T-helper 22 cell (primary cell): ENCODE data around the gene MDC1.
A peak's percentile ranks its signal among the peaks of the same experiment; 100 is the strongest.

Experiments used
- DNase-seq: peaks from one replicate; pipeline ENCODE4 v3.0.0-alpha.2; 2020; ENCODE audit warnings: low read depth

Gene MDC1

DNA sequence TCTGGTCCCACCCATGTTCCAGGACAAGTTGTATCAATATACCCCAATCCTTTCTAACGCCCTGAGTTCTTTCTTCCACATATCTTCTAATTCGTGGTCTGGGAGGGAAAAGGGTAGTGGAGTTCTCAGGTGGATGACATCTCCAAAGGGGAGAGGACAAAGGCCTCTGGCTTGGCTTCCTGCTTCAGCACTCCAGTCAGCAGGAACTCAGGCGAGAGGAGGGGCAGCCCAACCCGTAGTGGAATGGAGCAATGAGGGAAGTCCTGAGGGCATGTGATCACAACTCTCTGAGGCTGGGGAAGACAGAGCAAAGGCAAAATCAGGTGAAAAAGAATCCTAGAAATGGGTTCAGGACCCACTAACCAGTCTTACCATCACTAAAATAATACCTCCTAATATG, 16.7 kb downstream of the MDC1 start:
- DNase-seq, result no peak

DNA sequence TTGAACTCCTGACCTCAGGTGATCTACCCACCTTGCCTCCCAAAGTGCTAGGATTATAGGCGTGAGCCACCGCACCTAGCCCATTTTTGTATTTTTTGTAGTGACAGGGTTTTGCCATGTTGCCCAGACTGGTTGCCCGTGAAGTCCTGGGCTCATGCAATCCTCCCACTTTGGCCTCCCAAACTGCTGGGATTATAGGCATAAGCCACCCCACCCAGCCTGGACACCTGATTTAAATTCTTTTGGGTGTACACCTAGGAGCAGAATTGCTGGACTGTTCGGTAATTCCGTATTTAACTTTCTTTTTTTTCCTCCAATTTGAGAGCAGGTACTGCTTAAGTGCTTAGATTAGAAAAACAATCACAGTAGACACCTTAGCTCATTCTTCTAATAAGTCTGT, 20.6 kb downstream of the MDC1 start:
- DNase-seq, result no peak

DNA sequence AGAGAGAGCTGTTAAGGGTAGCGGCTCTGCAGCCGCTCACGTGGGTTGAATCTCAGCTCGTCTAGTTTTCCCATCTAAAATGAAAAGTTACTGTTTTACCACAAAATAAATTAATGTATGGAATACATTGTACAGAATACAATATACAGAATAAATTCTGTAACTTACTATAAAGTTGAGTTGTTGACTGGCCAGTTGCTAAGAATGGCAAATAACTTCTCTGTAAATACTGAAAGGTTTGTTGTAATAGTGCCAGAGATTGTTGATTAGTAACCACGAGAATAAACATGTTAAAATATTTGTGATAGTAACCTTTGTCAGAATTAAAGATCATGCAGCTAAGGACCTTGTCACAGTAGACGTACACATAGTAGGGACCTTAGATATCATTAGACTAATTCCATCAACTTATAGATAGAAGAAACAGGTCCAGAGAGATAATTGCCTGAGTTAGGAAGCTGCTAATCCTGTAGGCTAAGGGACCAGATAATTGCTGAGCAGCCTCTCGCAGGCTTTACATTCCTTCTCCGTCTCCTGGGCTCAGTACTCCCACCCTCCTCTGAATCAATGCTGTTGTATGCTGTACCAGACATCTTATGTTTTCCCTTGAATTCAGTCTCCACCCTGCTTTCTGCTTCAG, 25.8 kb downstream of the MDC1 start:
- DNase-seq, result no peak

DNA sequence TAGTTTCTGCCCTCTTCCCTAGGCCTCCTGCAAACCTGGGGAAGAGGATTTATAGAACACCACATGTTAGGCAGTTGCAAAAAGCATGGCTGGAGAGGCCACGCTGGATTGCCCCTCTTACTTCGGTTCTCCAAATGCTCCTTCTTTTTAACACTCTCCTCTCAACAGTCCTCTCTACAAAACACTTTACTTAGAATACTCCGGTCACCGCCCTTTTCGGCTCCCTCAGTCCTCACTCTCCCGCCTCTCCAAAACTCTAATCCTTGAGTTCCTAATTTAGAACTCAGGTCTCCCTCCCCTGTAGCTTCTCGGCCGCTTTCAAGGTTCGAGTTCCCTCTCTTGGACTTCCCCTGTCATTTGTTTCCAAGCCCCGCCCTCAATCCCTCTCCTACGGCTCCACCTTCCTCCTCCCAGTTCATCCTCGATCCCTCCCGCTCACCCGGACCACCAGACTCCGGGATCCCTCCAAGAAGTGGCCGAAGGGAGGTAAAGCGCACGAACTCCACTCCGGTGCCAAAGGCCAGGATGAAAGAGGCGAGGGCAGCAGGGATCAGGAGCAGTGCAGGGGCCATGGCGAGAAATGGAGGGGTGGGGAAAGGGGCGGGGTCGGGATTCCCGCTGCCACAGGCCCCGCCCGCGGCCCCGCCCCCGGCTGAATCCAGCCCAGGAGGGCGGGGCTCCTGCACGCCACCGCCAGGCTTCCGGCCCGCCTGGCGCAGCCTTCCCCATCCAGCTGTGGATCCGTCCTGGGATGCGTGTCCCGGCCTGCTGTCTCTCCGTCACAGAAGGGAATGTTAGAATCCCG, 26.5 kb downstream of the MDC1 start, which contains the start of gene NRM:
NRM (minus strand) TSS at position 582 of the 805 bp plus-strand sequence; CDS start at position 572, 10 bp downstream.
- DNase-seq, result peak; percentile 61

DNA sequence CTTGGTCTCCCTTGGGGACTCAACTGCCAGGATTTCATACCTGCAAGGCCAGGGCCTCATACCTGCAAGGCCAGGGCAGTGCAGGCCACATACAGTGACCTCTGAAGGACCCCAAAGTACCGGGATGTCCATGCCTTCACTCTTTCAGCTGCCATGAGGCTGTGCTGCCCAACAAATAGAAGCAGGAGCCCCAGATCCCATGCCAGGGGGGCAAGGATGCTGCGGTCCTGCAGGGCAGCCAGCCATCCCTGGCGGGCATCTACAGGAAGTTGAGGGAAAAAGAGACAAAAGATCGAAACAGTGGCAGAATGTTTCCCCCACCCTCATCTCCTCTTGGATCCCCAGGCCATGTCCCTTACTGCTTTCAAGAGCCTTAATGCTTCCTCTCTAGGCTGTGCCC, 27.1 kb downstream of the MDC1 start:
- DNase-seq, result no peak

DNA sequence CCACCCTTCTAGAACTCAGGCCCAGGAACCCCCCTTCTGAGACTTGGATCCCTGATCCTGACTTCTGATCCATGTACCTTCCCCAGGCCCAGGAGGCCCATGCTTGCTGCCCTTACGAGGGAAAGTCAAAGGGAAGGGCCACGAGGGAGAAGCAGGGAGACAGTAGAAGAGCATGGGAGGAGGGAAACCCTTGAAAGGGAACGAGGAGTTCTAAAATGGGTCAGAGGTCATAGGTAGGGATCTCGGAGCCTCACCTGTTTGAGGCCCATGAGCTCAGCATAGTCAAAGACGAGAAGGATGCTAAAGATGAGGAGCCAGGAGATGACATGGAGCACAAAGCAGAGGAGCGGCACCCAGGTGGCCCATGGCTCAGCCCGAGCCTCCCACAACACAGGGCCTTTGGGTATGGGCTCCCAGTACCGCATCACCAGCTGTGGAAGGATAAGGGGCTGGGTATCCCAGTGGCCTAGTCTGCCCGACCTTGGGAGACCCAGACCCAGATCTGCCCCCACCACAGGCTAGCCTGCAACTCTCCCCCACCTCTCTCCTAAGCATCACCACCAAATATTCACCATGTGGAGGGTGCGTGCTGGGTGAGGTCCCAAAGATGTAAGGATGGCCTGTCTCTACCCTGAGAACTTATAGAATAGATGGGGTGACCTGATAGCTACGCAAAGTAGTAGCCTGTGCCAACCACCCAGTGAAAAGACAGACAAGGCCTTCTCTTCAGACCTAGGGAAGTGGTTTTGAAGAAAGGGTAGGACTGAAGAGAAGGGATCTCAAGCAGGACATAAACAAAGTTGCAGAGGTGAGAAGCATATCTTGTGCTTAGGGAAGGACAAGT, 27.8 kb downstream of the MDC1 start:
- no peak for DNase-seq

DNA sequence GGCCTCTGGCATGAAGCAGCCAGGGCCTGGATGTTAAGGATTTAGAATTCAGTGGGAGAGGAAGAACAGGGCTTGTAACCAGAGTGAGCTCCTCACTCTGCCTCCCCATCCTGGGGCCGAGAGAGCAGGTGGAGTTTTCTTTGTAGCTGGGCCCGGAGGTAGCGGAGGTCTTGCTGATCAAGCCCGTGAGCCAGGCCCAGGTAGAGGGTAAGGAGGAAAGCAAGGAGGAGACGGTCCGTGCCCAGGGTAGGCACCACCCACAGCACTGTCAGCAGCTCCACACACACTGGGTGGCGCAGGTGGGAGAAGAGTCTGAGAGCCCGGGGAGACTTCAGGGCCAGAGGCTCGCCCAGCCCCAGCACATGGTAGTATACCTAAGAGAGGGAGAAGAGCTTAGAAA, 28.5 kb downstream of the MDC1 start:
- no peak for DNase-seq

DNA sequence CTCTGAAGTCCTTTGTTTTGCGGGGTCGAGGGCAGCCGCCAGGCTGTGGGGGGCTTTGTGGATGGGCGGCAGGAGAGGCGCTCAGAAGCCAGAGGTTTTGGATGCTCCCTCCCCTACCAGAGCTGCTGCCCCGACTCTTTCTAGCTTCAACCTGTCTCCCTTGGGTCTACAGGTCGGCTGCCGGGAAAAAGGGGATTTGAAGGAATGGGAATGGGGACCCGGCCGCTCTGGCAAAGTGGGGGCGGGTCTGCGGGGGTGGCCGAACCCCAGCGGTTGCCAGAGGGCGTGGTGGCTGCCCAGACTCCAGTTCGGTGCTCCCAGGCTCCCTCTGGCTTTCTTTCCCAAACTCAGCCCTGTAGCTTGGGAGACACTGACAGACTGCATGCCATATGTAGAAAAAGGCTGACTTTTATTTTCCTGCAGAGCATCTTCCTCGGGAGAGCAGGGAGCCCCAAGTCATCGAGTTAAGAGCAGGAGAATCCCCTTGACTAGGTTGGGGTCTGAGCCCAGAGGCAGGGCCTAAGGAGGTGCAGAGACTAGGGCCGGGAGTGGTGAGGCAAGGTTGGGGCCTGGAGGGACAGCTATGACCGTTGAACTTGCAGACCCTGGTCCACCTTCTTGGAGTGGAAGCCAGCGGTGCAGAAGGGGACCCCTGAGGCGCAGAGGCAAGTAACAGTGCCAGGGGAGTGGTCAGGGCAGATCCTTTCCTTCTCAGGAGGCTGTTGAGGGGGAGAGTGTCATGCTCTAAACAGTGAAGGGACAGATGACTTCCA, 29.2 kb downstream of the MDC1 start:
- no peak for DNase-seq

DNA sequence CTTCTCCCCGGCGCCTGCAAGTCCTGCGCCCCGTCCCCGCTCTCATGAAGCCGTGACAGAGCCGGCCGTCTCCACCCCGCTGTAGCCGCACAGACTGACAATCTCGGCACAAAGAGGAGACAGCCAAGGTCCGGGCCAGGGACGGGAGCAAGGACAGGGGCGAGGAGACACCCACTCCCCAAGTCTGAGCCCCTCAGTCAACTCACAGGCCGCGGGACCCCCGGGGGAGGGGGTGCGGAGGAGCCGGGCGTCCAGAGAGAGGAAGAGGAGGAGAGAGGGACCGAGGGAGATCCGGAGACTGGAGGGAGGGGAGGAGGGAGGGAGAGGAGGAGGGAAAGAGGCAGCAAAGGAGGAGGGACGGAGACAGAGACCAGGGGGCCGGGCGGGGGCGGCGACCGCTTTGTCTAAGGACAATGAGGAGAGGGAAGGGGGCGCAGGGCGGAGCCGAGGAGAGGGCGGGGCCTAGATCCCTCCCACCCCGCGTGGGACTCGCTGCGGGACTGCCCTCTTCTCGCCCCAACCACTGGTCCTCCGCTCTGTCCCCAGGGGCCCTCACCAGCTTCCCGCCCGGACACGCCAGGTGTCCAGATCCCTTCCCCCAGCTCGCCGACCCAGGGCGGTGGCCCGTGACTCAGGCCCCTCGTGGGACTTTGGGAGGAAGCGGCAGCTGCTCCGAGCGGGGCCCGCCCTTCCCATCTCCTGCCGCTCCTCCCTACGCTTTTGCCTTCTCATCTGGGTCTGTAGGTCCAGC, 30.0 kb downstream of the MDC1 start:
- peak; percentile 76 for DNase-seq

DNA sequence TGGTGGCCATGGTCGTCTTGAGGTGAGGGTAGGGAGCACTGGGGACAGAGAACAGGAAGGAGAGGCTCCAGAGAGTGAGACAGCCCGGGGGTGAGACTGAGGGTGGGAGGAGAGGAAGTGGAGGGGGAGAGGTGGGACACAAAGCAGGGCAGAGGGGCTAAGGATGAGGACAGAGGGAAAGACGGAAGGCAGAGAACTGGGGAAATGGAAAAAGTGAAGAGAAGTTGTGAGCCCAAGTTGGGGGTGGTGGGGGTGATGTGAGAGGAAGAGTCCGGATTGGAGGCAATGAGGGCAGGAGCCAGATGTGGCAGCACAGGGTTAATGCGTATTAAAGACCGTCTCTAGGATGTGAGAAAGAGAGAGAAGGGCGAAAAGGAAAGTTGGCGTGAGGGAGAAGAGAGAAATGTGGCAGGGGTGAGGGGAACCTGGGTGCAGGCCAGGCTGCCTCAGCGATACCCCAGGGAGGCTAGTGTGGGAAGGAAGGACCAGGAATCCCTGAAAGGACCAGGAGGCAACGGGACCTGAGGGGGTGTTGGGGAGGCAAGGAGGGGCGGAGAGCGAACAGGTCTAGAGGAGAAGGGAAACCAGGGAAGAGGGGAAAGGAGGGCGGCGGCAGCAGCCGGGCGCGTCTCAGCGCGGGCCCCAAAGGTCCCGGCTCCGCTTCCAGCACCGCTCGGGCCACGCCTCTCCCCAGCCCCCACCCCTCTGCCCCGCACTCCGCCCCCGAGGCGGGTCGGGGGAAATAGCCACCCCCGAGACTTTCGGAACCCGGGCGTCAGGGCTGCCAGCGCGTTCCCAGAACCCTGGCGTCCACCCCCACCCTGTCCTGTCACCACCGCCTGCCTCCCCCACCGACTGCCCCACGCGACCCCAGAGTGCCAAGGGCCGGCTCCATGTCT, 30.8 kb downstream of the MDC1 start, which contains the start of gene PPP1R18:
PPP1R18 (minus strand) TSS at position 637 of the 899 bp plus-strand sequence; CDS start at position 10, 627 bp downstream.
- peak; percentile 74 for DNase-seq

DNA sequence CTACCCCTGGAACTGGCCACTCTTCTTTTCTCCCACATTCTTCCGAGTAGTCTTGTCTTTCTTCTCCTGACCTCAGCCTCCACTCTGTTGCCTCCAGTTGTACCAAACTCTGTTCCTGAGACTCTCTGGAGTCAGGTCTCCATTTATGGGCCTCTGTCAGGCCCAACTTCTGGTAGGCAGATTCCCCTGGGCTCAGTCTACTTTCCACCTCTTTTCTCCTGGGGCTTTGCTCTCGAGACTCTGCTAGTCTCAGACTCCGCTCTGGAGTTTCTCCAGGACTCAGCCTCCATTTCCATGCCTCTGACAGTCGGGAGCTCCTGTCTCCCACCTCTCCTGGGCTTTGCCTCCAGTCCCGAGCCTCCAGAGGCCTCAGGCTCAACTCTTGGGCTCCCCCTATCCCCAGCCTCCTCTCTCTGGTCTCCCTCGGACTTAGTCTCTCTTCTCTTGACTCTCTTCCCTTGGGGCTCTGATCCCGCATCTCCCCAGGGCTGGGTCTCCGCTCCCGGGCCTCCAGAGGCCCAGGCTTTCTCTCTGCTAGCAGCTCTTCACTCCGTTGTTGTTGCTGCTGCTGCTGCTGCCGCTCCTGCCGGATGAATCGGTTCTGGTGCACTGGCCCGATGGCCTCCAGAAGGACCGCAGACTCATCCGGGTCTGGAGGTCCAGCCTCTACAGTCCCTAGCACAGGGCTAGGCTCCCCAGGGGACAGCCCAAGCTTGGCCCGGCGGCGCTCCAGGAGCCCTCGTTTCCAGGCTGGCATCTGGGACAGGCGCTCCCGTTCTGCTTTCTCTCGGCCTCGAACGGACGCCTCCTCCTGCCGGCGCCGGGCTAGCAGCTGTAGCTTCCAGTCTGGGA, 31.7 kb downstream of the MDC1 start:
- no peak for DNase-seq

DNA sequence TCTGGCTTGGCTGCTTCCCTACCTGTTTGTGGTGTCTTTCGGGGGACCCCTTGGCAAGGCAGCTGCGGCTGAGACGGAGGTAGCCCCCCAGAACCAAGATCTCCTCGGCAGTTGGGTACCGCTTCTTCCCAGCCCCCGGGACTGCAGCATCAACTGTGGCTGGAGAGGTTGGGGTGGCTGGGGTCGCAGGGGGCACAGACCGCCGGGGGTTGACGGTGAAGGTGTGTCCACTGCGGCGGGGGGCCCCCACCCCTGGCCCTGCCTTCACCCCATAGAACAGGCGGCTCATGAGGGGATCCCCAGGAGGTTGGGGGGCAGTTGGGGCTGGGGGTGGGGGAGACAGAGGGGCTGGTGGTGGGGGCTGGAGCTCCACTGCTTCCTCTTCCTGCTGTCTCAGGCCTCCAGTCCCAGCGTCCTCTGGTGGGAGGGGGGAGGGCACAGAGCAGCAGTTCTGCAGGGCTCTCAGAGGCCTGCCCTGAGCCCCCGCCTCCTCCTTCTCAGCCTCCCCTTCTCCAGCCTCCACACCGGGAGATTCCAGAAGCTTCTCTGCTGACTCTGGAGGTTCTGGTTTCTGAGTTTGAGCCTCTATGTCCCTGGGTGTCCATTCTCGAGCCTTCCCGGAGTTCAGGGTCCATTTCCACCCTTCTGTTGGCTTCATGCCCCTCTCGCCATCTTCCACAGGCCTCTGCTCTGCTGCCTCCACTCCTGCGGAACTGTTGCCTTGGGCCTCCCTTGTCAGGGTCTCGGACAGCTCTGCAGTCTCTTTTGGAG, 32.5 kb downstream of the MDC1 start:
- peak; percentile 31 for DNase-seq

DNA sequence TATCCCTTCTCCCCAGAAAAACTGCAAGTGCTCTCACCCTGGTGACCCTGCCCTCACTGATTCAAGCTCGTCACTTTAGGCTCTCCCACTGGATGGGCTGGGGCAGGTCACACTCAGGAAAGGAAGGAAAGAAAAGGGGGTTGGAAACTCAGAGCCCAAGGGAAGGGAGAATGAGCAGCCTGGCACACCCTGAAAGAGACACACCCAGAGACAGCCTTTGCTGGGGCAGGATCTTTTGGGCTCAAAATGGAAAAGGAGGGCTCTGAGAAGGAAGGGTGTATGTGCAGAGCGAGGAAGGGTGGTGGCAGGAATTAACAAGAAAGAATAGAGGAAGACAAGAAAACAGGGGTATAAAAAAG, 33.1 kb downstream of the MDC1 start:
- DNase-seq, result no peak

DNA sequence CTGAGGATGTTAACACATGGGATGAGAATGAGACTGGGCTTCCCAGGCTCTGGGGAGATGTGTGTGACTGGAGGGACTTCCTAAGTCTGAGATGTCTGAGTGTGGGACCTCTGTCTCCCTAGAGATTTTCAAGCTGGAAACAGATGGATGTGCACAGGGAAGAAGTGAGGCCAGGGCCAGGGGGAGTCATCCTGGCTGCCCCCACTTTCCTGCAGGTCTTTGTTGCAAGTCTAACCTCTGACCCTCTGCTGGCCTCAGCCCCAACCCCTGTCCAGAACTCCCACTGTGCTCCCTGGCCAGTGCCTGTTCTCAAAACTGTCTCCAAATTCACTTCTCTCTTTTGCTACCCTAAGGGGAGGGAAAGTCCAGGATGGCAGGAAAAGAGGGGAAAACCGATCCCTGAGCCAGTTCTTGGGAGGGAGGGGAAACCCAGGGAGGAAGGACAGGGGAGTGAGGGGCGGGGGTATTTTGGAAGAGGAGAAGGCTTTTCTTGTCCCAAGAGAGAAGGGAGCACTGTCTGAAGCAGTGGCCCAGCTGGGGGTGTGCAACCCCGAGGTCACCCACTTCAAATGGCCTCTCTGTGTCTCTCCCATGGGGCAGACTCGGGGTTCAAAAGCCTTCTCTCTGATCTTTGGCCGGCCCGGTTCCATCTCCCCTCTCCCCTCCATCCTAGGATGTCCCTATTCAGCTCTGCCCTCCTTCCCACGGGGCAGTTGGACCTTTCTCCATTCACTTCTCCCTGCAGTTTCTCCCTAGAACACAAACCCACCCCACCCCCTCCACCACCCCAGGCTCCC, 33.7 kb downstream of the MDC1 start:
- DNase-seq, result no peak

DNA sequence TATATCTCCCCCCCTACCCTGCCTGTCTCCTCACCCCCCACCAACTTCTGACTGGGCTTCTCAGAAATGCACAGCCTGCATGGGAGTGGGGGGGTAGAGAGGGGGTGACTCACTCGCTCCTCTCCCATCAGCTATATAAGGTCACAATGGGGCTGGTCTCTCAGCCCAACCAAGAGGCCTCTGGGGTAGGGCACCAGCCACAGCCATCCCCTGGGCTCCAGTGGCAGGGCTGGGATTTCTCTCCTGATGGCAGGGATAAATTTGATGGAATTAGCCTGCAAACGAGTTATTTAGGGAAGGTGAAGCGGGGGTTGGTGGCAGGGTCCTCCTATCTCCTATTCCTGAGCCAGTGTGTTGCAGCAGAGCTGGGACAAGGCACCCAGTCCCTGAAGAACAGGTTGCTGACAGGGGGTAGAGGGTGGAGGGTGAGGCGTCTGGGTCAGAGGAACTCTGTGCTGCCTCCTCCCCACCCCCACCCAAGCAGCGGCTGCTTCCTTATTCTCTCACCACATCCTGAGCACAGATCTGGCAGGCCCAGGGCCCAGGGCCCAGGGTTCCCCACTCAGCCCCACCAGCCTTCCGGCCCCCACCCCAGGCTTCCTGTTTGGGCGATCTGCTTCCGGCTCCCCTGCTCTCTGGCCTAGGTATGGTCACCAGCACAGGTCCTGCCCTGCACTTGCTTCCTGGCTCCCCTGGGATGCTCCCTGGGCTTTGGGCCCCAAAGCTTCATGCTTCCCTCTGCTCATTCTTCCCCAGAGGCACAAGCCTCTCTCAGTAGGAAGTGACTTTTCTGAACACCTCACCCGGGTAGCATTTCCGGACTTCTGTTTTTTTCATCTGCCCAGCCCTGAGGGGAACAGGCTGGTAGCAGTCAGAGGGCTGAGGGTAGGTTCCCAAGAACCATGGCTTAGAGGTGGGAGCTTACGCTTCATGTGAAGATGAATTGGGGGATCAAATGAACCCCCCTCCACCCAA, 34.7 kb downstream of the MDC1 start:
- DNase-seq, result peak; percentile 87

DNA sequence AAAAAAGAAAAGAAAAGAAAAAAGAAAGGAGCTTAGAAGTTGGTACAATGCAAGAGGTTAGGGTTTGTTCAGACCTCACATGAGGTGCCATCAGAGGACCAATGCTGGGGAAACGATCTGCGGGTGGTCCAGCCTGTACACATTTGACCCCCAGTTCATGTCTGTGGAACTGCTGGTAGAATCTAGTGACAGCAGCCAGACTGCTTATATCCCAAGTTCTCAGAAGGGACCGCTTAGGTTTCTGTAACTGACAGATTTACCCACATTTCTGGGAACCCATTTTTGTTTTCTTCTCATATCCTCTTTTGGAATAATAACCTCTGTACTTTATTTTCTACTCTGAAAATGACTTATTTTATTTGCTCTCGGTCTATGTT, 35.3 kb downstream of the MDC1 start:
- DNase-seq, result no peak
